Upper lobe of left lung (tissue), 4 donors: ENCODE results near the gene FAR1.

Experiments used
- EP300 ChIP-seq, 4 donors: sonication (generic); formaldehyde crosslinking; IDR thresholded peaks; one replicate each; pipeline ENCODE4 v1.5.1; 2017; ENCODE audit warnings: antibody characterized with exemption in 4 of 4, control low read depth in 2 of 4
- POLR2A ChIP-seq, 4 donors: fragments of 450-650 bp; IDR thresholded peaks; one replicate each; pipeline ENCODE4 v1.5.1; 2016 to 2017; ENCODE audit warnings: antibody characterized with exemption in 4 of 4, mild to moderate bottlenecking in 2 of 4
- POLR2AphosphoS5 ChIP-seq, 2 donors: sonication (generic); formaldehyde crosslinking; IDR thresholded peaks; one replicate each; pipeline ENCODE4 v1.5.1; 2017; ENCODE audit warnings: antibody characterized with exemption in 2 of 2
- TF ChIP-seq, protein P1 (sequence below), 6 experiments: fragments of 450-650 bp in 4 of 6; fragments of 200-600 bp in 2 of 6; sonication (generic) in 2 of 6; IDR thresholded peaks; one replicate each; pipeline ENCODE4 v1.5.1; 2016 to 2019; ENCODE audit warnings: antibody characterized with exemption in 6 of 6

DNA sequence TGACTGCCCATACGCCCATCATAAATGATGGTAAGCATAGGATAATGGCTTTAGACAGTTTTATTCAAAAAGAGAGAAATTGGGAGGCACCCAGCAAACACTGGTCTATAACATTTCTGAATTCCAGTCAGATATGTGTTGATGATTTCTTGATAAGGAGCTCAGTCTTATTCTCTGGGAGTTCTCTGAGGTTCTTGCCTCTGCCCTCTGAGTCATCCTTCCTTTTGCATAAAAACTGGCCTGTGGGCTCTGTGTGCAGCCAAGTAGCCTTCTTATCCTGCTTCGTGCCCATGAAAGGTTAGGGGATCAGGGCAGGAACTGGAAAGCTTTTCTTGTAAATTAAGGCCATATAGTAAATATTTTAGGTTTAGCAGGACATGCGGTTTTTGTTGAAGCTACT lies 48.9 kb downstream of the FAR1 start:
- TF ChIP-seq POLR2AphosphoS5 (IDR thresholded peaks at IDR 0.05): no peak
- TF ChIP-seq, protein P1, sequence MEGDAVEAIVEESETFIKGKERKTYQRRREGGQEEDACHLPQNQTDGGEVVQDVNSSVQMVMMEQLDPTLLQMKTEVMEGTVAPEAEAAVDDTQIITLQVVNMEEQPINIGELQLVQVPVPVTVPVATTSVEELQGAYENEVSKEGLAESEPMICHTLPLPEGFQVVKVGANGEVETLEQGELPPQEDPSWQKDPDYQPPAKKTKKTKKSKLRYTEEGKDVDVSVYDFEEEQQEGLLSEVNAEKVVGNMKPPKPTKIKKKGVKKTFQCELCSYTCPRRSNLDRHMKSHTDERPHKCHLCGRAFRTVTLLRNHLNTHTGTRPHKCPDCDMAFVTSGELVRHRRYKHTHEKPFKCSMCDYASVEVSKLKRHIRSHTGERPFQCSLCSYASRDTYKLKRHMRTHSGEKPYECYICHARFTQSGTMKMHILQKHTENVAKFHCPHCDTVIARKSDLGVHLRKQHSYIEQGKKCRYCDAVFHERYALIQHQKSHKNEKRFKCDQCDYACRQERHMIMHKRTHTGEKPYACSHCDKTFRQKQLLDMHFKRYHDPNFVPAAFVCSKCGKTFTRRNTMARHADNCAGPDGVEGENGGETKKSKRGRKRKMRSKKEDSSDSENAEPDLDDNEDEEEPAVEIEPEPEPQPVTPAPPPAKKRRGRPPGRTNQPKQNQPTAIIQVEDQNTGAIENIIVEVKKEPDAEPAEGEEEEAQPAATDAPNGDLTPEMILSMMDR (IDR thresholded peaks at IDR 0.05): no peak
- TF ChIP-seq POLR2A (IDR thresholded peaks at IDR 0.05): no peak
- no peak for TF ChIP-seq EP300 (IDR thresholded peaks at IDR 0.05)
